WTC11 (cell line): ENCODE data around the gene SUPT5H. TPM values are rescaled to one million over a fixed set of nuclear protein-coding genes. Genes with fewer than 3 reads are reported as not detected.

Experiments
- ARID4B ChIP-seq: sonication (generic); formaldehyde crosslinking; IDR thresholded peaks from 2 replicates; pipeline ENCODE4 v1.8.0; 2023; ENCODE audit warnings: missing genetic modification reagents, mild to moderate bottlenecking, borderline replicate concordance
- ATF2 ChIP-seq: sonication (generic); formaldehyde crosslinking; IDR thresholded peaks from 2 replicates; pipeline ENCODE4 v1.8.1; 2022; ENCODE audit warnings: low read depth, missing genetic modification reagents, borderline replicate concordance
- CREB1 ChIP-seq: sonication (generic); formaldehyde crosslinking; IDR thresholded peaks from 2 replicates; pipeline ENCODE4 v1.8.0; 2023; ENCODE audit warnings: mild to moderate bottlenecking, missing genetic modification reagents
- CREM ChIP-seq: sonication (generic); formaldehyde crosslinking; IDR thresholded peaks from 2 replicates; pipeline ENCODE4 v1.8.1; 2022; ENCODE audit warnings: mild to moderate bottlenecking, missing genetic modification reagents, moderate library complexity
- ELF4 ChIP-seq: sonication (generic); formaldehyde crosslinking; IDR thresholded peaks from 2 replicates; pipeline ENCODE4 v1.8.1; 2022; ENCODE audit warnings: low read depth, mild to moderate bottlenecking, moderate library complexity, missing genetic modification reagents
- ERG ChIP-seq: fragments of 250-450 bp; sonication (Bioruptor Pico); IDR thresholded peaks from 2 replicates; pipeline ENCODE4 v1.8.0; 2021; ENCODE audit warnings: mild to moderate bottlenecking
- ESRRA ChIP-seq: sonication (generic); formaldehyde crosslinking; IDR thresholded peaks from 2 replicates; pipeline ENCODE4 v1.8.1; 2022; ENCODE audit warnings: mild to moderate bottlenecking, missing genetic modification reagents, borderline replicate concordance
- GABPB1 ChIP-seq: sonication (generic); formaldehyde crosslinking; IDR thresholded peaks from 2 replicates; pipeline ENCODE4 v1.8.1; 2023; ENCODE audit warnings: mild to moderate bottlenecking, missing genetic modification reagents
- GRHL2 ChIP-seq: fragments of 250-450 bp; sonication (Bioruptor Pico); IDR thresholded peaks from 2 replicates; pipeline ENCODE4 v1.8.0; 2022; ENCODE audit warnings: mild to moderate bottlenecking, moderate library complexity; ENCODE audit not compliant: insufficient replicate concordance, severe bottlenecking
- HMGA2 ChIP-seq: fragments of 250-450 bp; sonication (Bioruptor Pico); IDR thresholded peaks from 2 replicates; pipeline ENCODE4 v1.4.0; 2021; ENCODE audit warnings: mild to moderate bottlenecking, moderate library complexity
- IRF2 ChIP-seq: sonication (generic); formaldehyde crosslinking; IDR thresholded peaks from 2 replicates; pipeline ENCODE4 v1.8.0; 2022; ENCODE audit warnings: low read depth, missing genetic modification reagents, borderline replicate concordance
- MAX ChIP-seq: sonication (generic); formaldehyde crosslinking; IDR thresholded peaks from 2 replicates; pipeline ENCODE4 v1.8.0; 2022; ENCODE audit warnings: mild to moderate bottlenecking, missing genetic modification reagents
- NFATC4 ChIP-seq: fragments of 250-450 bp; sonication (Bioruptor Pico); IDR thresholded peaks from 2 replicates; pipeline ENCODE4 v1.9.0; 2021; ENCODE audit warnings: mild to moderate bottlenecking
- NFE2L1 ChIP-seq: sonication (generic); formaldehyde crosslinking; IDR thresholded peaks from 2 replicates; pipeline ENCODE4 v1.8.1; 2023; ENCODE audit warnings: missing genetic modification reagents
- NR2C2 ChIP-seq: sonication (generic); formaldehyde crosslinking; IDR thresholded peaks from 2 replicates; pipeline ENCODE4 v1.8.0; 2022; ENCODE audit warnings: mild to moderate bottlenecking, missing genetic modification reagents
- PRDM15 ChIP-seq: sonication (generic); formaldehyde crosslinking; IDR thresholded peaks from 2 replicates; pipeline ENCODE4 v1.8.0; 2022; ENCODE audit warnings: missing genetic modification reagents
- ZBTB21 ChIP-seq: sonication (generic); formaldehyde crosslinking; IDR thresholded peaks from 2 replicates; pipeline ENCODE4 v1.8.1; 2023; ENCODE audit warnings: mild to moderate bottlenecking, missing genetic modification reagents, borderline replicate concordance
- ZNF219 ChIP-seq: sonication (generic); formaldehyde crosslinking; IDR thresholded peaks from 2 replicates; pipeline ENCODE4 v1.8.0; 2023; ENCODE audit warnings: missing genetic modification reagents, mild to moderate bottlenecking, borderline replicate concordance
- ZNF232 ChIP-seq: sonication (generic); formaldehyde crosslinking; IDR thresholded peaks from 2 replicates; pipeline ENCODE4 v1.8.0; 2022; ENCODE audit warnings: mild to moderate bottlenecking, missing genetic modification reagents
- ZNF317 ChIP-seq: sonication (generic); formaldehyde crosslinking; IDR thresholded peaks from 2 replicates; pipeline ENCODE4 v1.8.1; 2023; ENCODE audit warnings: low read depth, mild to moderate bottlenecking, moderate library complexity, missing genetic modification reagents, borderline replicate concordance
- ZNF416 ChIP-seq: fragments of 250-450 bp; sonication (Bioruptor Pico); IDR thresholded peaks from 2 replicates; pipeline ENCODE4 v1.9.0; 2021; ENCODE audit warnings: mild to moderate bottlenecking, inconsistent platforms
- ZNF423 ChIP-seq: fragments of 250-450 bp; sonication (Bioruptor Pico); IDR thresholded peaks from 2 replicates; pipeline ENCODE4 v2.1.2; 2022; ENCODE audit warnings: mild to moderate bottlenecking, moderate library complexity
- total RNA-seq: library from RNA; stranded (reverse); gene quantifications from 3 replicates; pipeline ENCODE4 v1.2.3, GENCODE V29; 2021
- TF ChIP-seq, protein P1 (sequence below): sonication (generic); formaldehyde crosslinking; IDR thresholded peaks from 2 replicates; pipeline ENCODE4 v1.8.1; 2023; ENCODE audit warnings: mild to moderate bottlenecking, missing genetic modification reagents, moderate library complexity
- TF ChIP-seq, protein P2 (sequence below): sonication (generic); formaldehyde crosslinking; IDR thresholded peaks from 2 replicates; pipeline ENCODE4 v1.8.0; 2023; ENCODE audit warnings: mild to moderate bottlenecking, missing genetic modification reagents

Gene SUPT5H
- total RNA-seq, 1 experiment from 2014 or later, result 135 TPM

GRCh38 chr19:39506944-39507714, 61.7 kb downstream of the SUPT5H start (continued):
- peak; percentile 99 for TF ChIP-seq ARID4B (CRISPR knock-in tag)
- TF ChIP-seq MAX (CRISPR knock-in tag), result peak; percentile 99
- peak; percentile 95 for TF ChIP-seq CREB1 (CRISPR knock-in tag)
- TF ChIP-seq ZNF219 (CRISPR knock-in tag), result peak; percentile 96
- TF ChIP-seq IRF2 (CRISPR knock-in tag), result peak; percentile 89; the same call in 1 of the 2 replicates
- no peak for TF ChIP-seq NFATC4
- peak; percentile 99 for TF ChIP-seq NFE2L1
- peak; percentile 95 for TF ChIP-seq CREM (CRISPR knock-in tag)
- TF ChIP-seq, protein P1, sequence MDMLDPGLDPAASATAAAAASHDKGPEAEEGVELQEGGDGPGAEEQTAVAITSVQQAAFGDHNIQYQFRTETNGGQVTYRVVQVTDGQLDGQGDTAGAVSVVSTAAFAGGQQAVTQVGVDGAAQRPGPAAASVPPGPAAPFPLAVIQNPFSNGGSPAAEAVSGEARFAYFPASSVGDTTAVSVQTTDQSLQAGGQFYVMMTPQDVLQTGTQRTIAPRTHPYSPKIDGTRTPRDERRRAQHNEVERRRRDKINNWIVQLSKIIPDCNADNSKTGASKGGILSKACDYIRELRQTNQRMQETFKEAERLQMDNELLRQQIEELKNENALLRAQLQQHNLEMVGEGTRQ, result peak; percentile 91
- TF ChIP-seq ZNF416 (CRISPR knock-in tag), result 0 out of 2 replicates have a peak, but pooled peaks have one; percentile 64
- no peak for TF ChIP-seq ZNF423
- TF ChIP-seq, protein P2, sequence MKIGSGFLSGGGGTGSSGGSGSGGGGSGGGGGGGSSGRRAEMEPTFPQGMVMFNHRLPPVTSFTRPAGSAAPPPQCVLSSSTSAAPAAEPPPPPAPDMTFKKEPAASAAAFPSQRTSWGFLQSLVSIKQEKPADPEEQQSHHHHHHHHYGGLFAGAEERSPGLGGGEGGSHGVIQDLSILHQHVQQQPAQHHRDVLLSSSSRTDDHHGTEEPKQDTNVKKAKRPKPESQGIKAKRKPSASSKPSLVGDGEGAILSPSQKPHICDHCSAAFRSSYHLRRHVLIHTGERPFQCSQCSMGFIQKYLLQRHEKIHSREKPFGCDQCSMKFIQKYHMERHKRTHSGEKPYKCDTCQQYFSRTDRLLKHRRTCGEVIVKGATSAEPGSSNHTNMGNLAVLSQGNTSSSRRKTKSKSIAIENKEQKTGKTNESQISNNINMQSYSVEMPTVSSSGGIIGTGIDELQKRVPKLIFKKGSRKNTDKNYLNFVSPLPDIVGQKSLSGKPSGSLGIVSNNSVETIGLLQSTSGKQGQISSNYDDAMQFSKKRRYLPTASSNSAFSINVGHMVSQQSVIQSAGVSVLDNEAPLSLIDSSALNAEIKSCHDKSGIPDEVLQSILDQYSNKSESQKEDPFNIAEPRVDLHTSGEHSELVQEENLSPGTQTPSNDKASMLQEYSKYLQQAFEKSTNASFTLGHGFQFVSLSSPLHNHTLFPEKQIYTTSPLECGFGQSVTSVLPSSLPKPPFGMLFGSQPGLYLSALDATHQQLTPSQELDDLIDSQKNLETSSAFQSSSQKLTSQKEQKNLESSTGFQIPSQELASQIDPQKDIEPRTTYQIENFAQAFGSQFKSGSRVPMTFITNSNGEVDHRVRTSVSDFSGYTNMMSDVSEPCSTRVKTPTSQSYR (CRISPR knock-in tag), result peak; percentile 93
- no peak for TF ChIP-seq GRHL2 (CRISPR knock-in tag)
- peak; percentile 85 for TF ChIP-seq ZNF317 (CRISPR knock-in tag)
- TF ChIP-seq ZBTB21 (CRISPR knock-in tag), result peak; percentile 96
- peak; percentile 88 for TF ChIP-seq ATF2
- peak; percentile 71 for TF ChIP-seq GABPB1
- TF ChIP-seq PRDM15, result peak; percentile 75
- TF ChIP-seq NR2C2 (CRISPR knock-in tag), result peak; percentile 81; the same call in 1 of the 2 replicates
- no peak for TF ChIP-seq HMGA2 (CRISPR knock-in tag)
- no peak for TF ChIP-seq ERG (CRISPR knock-in tag)
- peak; percentile 98 for TF ChIP-seq ESRRA
- TF ChIP-seq ELF4, result peak; percentile 98
- peak; percentile 99 for TF ChIP-seq ZNF232 (CRISPR knock-in tag)
